NCI-H69 (cell line): Measurements from ENCODE around the gene E2F1.
"Not testable (repeated sequence)": the region's sequence is repeated elsewhere in the genome, so short reads cannot be mapped to it uniquely, and the experiment has no call there.

ENCODE experiments used
- DNase-seq: peaks from one replicate; lab custom pipeline; 2025; lab: John Stamatoyannopoulos, UW

Gene E2F1

GRCh38 chr20:33640287-33640686, 45.9 kb downstream of the E2F1 start:
- DNase-seq = no peak

- DNase-seq = no peak
Measured at GRCh38 chr20:33636776-33637175, 49.4 kb downstream of the E2F1 start.

DNA sequence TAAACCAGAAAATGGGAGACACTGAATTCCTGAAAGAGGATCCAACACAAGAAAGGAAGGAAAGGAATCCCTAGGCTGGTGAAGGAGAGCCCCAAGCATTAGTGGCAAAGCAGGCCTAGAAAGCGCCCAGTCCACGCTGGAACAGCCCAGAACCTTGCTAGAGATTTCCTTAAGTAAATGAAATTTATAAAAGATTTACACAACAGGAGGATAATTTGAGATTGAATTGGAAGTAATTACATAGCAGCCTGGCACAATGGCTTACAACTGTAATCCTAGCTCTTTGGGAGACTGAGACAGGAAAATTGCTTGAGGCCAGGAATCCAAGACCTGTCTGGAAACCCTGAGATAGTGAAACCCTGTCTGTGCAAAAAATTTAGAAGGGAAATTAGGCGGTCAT, 50.8 kb downstream of the E2F1 start:
- peak; percentile 70 for DNase-seq

- DNase-seq = not testable (repeated sequence)
Measured at GRCh38 chr20:33631910-33632309, 54.3 kb downstream of the E2F1 start.

DNA sequence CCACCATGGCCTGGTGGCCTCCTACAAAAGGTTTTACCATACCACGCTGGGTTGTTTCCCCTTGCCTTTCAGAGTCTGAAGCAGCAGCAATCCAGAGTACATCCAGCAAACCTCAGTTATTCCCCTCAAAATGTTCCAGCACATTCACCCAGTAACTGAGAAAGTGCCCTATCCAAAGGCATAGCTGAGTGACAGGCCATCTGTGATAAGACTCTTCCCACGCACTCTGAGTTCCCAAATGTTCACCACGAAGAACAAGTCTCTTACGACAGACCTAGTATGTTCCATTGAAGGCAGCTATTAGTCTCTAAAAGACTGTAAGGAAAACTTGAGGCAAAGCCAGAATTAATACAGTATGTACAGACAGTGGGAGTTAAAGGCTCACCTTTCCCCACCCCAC, 55.7 kb downstream of the E2F1 start:
- DNase-seq = no peak

DNA sequence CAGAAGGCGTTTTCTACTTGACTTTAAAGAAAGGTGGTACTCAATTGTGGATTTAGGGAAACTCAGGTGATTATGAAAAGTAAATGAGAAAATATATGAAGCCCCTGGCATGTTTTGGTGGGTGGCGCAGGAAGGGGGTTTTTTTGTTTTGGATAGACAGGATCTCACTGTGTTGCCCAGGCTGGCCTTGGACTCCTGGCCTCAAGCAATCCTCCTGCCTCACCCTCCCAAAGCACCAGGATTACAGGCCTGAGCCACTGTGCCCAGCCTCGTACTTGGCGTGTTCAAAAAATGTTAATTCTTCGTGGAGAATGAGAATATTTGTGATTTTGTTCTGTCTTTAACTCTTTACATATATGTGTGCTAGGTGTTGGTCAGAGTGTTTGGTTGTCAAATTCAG, 56.2 kb downstream of the E2F1 start:
- DNase-seq = no peak

DNA sequence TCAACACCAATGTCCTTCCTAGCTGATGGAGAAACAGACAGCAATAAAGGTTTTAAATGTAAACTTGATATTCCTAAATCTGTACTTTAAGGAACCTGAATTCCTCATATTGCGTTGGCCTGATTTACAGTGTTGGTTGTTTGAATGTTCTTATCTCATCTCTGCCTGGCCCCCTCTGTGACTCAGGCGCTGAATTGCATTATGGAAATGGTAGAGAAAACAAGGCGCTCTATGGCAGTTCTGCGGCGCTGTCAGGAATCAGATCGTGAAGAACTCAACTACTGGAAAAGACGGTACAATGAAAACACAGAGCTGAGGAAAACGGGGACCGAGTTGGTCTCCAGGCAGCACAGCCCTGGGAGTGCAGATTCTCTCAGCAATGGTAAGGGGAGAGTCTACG, 56.7 kb downstream of the E2F1 start:
- DNase-seq = no peak

DNA sequence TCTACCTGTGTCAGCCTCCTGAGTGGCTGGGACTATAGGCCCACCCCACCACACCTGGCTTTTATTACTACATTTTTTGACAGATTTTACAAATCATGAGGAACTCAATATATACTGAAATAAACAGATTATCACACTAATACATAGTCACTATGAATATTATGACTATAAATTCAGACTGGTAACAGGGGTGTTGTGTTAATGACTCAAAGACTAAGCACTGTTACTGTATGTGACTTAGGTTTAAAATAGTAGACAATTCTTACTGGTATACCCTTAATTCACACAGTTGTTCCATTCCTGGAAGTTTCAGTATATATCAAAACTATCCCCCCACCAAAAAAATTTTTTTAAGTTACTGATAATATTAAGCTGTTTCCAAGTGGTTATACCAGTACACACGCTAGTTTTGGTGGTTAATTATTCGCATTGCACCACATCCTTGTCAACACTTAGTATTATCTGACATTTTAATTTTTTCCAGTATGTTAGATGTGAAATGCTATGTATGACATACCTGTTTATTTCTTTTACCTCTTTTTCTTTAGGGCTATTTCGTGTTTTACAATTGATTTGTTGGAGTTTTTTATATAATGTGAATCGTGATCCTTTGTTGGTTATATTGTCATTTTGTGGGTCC, 58.5 kb downstream of the E2F1 start:
- no peak for DNase-seq

- no peak for DNase-seq
Measured at GRCh38 chr20:33626190-33626589, 60.0 kb downstream of the E2F1 start.
